Measurements from ENCODE around the gene RIC8B. TPM values are rescaled to one million over a fixed set of nuclear protein-coding genes. Genes with fewer than 3 reads are reported as not detected.

RIC8B gene
- total and polyA plus RNA-seq, 12 donors = 6.6 to 32.1 (median 22.3) TPM

- Histone ChIP-seq H3K4me1 (peaks cover 0 to 5% (median 0%) of the 10 kb centered on the region in 9 donors), H3K27ac (no peak overlapping the region), H3K36me3 (no peaks in the 10 kb centered on the region), H3K4me3 (no peak overlapping the region), H3K27me3 (peaks cover 0 to 94% (median 0%) of the 10 kb centered on the region in 7 donors), H3K9me3 (no peaks in the 10 kb centered on the region)
- ATAC-seq (peak in 4 of 8 donors; percentile 52 to 65 (median 59)), DNase-seq (no peak)
- TF ChIP-seq, protein P1, sequence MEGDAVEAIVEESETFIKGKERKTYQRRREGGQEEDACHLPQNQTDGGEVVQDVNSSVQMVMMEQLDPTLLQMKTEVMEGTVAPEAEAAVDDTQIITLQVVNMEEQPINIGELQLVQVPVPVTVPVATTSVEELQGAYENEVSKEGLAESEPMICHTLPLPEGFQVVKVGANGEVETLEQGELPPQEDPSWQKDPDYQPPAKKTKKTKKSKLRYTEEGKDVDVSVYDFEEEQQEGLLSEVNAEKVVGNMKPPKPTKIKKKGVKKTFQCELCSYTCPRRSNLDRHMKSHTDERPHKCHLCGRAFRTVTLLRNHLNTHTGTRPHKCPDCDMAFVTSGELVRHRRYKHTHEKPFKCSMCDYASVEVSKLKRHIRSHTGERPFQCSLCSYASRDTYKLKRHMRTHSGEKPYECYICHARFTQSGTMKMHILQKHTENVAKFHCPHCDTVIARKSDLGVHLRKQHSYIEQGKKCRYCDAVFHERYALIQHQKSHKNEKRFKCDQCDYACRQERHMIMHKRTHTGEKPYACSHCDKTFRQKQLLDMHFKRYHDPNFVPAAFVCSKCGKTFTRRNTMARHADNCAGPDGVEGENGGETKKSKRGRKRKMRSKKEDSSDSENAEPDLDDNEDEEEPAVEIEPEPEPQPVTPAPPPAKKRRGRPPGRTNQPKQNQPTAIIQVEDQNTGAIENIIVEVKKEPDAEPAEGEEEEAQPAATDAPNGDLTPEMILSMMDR (IDR thresholded peaks at IDR 0.05) = no peak
- intact Hi-C loops (cut with DNase I) = loop anchor here in 1 of 10 donors (10.0 kb wide), 1 partner anchor 540 kb away; no protein-coding TSS in a partner anchor
- WGBS, 2 donors = 36 to 43% methylated on average over 3 of the region's 3 CpGs
Measured at GRCh38 chr12:106924268-106924861, 149.9 kb downstream of the RIC8B start.

- Histone ChIP-seq H3K9me3 (no peaks in the 10 kb centered on the region), H3K4me1 (peaks cover 0 to 5% (median 0%) of the 10 kb centered on the region in 9 donors), H3K36me3 (no peaks in the 10 kb centered on the region), H3K27me3 (peaks cover 0 to 98% (median 0%) of the 10 kb centered on the region in 7 donors), H3K4me3 (no peak overlapping the region), H3K27ac (no peak overlapping the region)
- DNase-seq = no peak
- no peak for ATAC-seq
- WGBS, 2 donors = 95 to 100% methylated on average over 1 of the region's 1 CpG
- intact Hi-C loops (cut with DNase I) = loop anchor here in 1 of 10 donors (10.0 kb wide), 1 partner anchor 542 kb away; no protein-coding TSS in a partner anchor
- TF ChIP-seq, protein P1 (IDR thresholded peaks at IDR 0.05) = no peak
Measured at GRCh38 chr12:106926657-106927056, 152.2 kb downstream of the RIC8B start.

GRCh38 chr12:106934277-106934676 lies 159.8 kb downstream of the RIC8B start:
- H3K27me3 ChIP-seq = peaks cover 0 to 83% (median 0%) of the 10 kb centered on the region in 7 donors
- H3K4me1 ChIP-seq = no peaks in the 10 kb centered on the region
- ATAC-seq (no peak), DNase-seq (no peak)
- 84 to 86% methylated on average over 3 of the region's 3 CpGs for WGBS, 2 donors
- H3K4me3 ChIP-seq = no peak overlapping the region
- H3K9me3 ChIP-seq = peaks cover 0 to 10% (median 0%) of the 10 kb centered on the region in 11 donors
- intact Hi-C loops (cut with DNase I) = no loop called here
- no peak overlapping the region for H3K27ac ChIP-seq
- no peaks in the 10 kb centered on the region for H3K36me3 ChIP-seq
- TF ChIP-seq, protein P1 (IDR thresholded peaks at IDR 0.05) = no peak

Other genes with a start within 250 kb of the RIC8B start
- under 1 TPM in 2 of 10 donors, not detected in 8; 0.11 TPM for gene RFX4, start 191.7 kb upstream of the RIC8B start, total RNA-seq
- gene RFX4, start 191.7 kb upstream of the RIC8B start, polyA plus RNA-seq = under 1 TPM in 1 of 2 donors, not detected in 1; 0.01 TPM
- gene TMEM263, start 181.2 kb downstream of the RIC8B start, total RNA-seq = 10 to 100 TPM; 31.1 to 47.5 (median 37.0) TPM
- 10 to 100 TPM; 15.1 to 22.7 TPM for gene TMEM263, start 181.2 kb downstream of the RIC8B start, polyA plus RNA-seq
- gene MTERF2, start 212.5 kb downstream of the RIC8B start, total RNA-seq = 10 to 100 TPM; 18.1 to 42.4 (median 28.0) TPM
- gene MTERF2, start 212.5 kb downstream of the RIC8B start, polyA plus RNA-seq = 10 to 100 TPM; 13.2 to 70.0 TPM